ENCODE measurements around the gene HSD17B7. TPM values are rescaled to one million over a fixed set of nuclear protein-coding genes. Genes with fewer than 3 reads are reported as not detected.
A peak's percentile ranks its signal among the peaks of the same experiment; 100 is the strongest.
"Not testable (repeated sequence)": the region's sequence is repeated elsewhere in the genome, so short reads cannot be mapped to it uniquely, and the experiment has no call there.

Gene HSD17B7
- polyA plus RNA-seq, 10 donors: 5.4 to 13.5 (median 9.3) TPM

GRCh38 chr1:162799995-162800830 lies 9.7 kb downstream of the HSD17B7 start:
- peak; percentile 49 to 73 (median 62) for DNase-seq

- DNase-seq: not testable (repeated sequence)
These were observed 17.0 kb downstream of the HSD17B7 start for GRCh38 chr1:162807503-162807902.

- not testable (repeated sequence) for DNase-seq
These were observed 21.9 kb downstream of the HSD17B7 start for GRCh38 chr1:162812357-162812756.

- DNase-seq: not testable (repeated sequence)
These were observed 27.6 kb downstream of the HSD17B7 start for GRCh38 chr1:162818136-162818535.

DNA sequence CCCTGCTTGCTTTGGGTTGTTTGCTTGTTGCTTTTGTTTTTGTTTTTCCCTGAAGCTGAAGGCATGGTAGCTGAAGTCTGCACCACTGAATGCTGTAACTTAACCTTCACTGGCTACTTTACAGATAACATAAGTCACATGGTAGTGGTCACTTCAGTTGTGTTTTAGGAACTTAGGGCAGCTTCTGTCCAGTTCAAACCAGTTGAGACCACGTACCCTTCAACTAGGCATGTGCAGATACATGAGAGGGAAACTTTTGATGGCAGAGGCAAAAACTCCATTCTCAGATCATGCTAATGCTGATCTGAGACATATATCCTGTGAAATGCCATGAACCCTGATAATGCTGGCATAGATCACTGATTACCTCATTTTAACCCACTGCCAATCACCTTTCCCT lies 28.2 kb downstream of the HSD17B7 start:
- not testable (repeated sequence) for DNase-seq

DNA sequence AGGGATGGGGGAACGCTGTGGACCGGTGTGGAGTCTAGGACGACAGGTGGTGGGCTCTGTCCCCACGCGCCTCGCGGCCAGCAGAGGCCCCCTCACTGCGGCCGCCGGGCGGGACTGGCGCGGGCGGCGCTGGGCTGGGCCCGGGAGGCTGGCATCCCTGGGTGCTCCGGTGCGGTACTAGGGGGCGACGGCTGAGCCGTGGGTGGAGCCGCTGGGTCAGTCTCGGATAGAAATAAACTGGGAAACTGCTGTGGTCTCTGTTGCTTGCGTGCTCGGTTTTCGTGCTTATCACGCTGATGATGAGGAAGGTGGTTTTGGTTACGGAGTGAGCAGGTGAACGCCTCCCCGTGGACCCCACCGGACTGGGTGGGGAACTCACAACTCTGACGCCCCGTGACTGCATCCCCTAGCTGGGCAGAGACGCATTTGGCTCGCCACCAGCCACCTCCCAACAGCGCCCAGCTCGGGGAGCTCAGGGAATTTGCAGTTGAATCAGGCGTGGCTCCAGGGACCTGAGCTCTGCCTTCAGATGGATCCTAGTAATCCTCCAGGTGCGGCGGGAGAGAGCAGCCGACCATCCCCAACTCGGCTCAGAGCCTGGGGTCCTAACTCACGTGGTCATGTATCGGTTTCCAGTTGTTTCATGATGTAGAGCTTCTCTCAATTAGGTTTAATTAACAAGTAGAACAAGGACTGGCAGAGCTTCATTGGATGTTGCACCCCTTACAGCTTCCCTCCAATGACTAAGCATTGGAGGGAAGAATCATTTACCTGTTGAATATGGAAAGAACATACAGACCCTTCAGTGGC lies 32.1 kb downstream of the HSD17B7 start:
- no peak for DNase-seq

- no peak for DNase-seq
These were observed 32.7 kb downstream of the HSD17B7 start for GRCh38 chr1:162823231-162823630.

DNA sequence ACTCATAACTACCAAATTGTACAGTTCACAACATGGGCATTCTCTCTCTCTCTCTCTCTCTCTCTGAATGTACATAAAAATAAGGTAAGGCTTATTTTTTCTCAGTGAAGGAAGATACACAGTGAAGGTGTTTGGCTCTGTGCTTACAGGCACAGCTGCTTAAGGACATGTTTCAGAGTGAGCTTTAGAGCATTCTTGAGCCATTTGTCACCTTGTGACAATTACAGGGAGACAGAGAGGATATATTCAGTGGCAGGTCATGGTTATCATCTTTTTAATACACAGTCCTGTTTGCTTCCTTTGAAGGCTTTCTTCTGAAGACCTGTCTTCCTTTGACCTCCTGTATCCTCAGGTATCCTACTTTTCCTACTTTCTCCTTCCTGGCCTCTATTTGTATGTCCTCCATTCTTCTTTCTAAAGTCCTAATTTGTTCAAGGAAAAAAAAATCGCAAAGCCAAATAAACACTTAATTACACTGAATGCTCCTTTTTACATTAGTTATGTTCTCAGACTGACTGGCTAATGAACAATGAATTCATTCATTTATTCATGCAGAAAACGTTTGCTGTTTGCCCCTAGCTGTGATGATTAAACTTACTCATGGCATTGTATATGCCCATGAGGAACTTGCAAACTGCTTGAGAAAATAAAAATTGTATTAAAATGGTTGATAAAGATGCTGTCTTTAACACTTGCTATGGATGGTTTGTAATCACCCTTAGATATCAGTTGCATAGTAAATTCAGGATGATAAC lies 33.4 kb downstream of the HSD17B7 start:
- no peak for DNase-seq

GRCh38 chr1:162829268-162829667 lies 38.8 kb downstream of the HSD17B7 start:
- no peak for DNase-seq

- no peak for DNase-seq
These were observed 42.0 kb downstream of the HSD17B7 start for GRCh38 chr1:162832470-162832869.

DNA sequence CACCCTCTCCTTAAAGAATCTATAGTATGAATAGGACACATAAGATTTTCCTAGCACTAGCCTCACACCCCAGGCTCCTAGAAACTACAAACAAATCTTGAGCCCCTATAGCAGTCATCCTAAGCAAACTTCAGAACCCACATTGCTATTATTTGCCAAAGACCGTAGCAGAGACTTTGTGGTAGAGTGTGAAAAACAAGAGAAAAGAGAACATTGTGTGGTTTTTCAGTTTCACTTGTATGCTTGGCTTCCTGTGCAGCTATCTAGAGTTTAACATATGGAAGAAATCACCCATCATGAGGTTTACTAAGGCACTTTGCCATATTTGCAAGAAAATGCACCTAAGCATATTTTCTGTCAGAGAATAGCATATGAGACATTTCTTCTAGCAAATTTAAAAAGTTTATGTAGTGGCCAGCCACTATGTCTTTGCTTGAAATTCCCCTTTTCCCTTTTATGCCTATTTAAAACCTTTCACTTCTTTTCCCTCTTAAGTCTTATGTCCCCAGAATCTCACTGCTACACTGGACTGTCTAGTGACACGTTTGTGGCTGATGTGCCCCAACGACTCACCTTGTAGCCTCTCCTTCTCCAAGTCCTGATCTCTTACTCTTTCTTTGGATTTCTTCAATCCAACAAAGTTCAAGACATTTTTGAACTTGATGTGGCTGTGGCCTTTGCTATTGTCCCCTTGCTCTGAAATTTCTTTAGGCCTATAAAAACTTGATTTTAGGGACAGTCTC lies 44.8 kb downstream of the HSD17B7 start:
- no peak for DNase-seq

GRCh38 chr1:162838863-162839262 lies 48.4 kb downstream of the HSD17B7 start:
- no peak for DNase-seq

- peak in 1 of 3 donors; percentile 22 for DNase-seq
These were observed 49.8 kb downstream of the HSD17B7 start for GRCh38 chr1:162840250-162840839.

- DNase-seq: no peak
These were observed 53.7 kb downstream of the HSD17B7 start for GRCh38 chr1:162844153-162844552.

GRCh38 chr1:162846256-162847212 lies 56.0 kb downstream of the HSD17B7 start:
- no peak for DNase-seq

- peak; percentile 62 to 70 (median 68) for DNase-seq
These were observed 57.4 kb downstream of the HSD17B7 start for GRCh38 chr1:162847839-162848453.

GRCh38 chr1:162849711-162850110 lies 59.2 kb downstream of the HSD17B7 start:
- DNase-seq: no peak

- DNase-seq: no peak
These were observed 60.8 kb downstream of the HSD17B7 start for GRCh38 chr1:162851341-162851740.

DNA sequence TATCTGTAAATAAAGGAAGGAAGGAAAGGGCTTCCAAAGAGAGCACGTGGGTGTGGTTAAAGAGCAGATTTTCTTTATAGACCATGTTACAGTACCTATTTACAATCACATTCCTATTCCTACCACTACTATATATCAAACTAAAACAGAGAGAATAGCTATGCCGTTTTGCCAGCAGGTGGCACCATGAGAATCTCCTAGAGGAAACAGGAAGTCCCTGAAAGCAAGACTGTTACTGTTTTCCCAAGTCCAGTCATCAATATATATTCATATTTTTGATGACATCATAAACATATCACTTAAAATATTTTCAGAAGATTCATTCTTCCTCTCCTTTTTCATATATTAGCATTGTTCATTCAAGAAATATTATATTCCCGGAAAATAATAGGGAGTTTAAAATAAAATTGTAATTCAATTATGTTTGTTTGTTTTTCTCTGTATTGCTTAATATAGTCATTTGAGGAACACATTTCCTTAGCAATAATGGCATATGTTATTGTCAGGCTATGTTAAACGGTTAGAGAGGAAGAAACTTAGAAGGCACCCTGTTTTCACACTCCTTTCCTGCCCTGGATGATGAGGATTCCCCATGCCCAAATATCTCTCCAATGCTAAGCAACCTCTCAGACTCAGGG lies 63.9 kb downstream of the HSD17B7 start:
- DNase-seq: peak; percentile 37 to 67 (median 52)
